HT-29 (cell line): ENCODE measurements around the gene TRIM5. TPM values are rescaled to one million over a fixed set of nuclear protein-coding genes. Genes with fewer than 3 reads are reported as not detected.
"Not testable (repeated sequence)": the region's sequence is repeated elsewhere in the genome, so short reads cannot be mapped to it uniquely, and the experiment has no call there.

Experiments used
- DNase-seq: peaks from one replicate; pipeline ENCODE4 v3.0.0-alpha.2; 2015; ENCODE audit warnings: low spot score
- total RNA-seq: library from RNA; depleted of rRNA; stranded (reverse); fragments of >200 nt; shearing (Covaris generic); gene quantifications from 2 replicates; pipeline ENCODE4 v1.2.3, GENCODE V29; 2014; rRNA removed

TRIM5 gene
- 11.0 and 16.6 TPM in 2 replicates for total RNA-seq

DNA sequence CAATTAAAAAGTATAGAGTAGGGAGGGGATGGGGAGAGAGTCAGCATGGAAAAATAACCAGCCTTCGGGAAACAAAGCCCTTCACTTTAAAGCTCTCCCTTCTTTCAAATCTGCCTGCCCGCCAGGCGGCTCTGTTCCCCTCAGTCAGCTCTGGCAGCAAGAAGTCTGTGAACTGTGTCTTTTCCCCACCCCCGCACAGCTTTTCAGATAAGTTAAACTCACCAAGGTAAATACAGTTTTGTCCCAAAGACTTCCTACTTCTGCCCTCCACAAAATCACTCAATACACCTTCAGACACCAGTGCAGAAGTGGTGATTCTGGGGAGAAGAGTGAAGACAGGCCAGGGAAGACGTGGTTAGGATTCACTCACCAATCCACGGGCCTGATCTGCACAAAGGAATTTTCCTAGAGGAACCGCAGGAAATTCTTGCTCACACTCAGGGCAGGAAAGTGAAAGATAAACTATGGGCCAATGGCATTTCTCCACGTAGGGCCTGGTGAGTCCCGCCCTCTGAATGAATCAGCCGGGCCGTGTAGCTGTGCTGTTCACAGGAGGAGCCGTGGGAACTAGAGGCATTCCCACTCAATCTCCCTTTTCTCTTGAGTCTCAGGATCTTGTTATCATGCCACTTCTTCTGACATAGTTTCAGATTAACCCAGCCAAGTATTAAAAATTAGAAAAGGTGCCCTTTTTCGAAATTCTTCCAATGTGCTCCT is at the start of gene TRIM5:
TSS of gene TRIM5 (minus strand) at position 429 of the 717 bp plus-strand sequence. CDS start 4,897 bp downstream, outside the sequence.
- DNase-seq: peak; percentile 97

DNA sequence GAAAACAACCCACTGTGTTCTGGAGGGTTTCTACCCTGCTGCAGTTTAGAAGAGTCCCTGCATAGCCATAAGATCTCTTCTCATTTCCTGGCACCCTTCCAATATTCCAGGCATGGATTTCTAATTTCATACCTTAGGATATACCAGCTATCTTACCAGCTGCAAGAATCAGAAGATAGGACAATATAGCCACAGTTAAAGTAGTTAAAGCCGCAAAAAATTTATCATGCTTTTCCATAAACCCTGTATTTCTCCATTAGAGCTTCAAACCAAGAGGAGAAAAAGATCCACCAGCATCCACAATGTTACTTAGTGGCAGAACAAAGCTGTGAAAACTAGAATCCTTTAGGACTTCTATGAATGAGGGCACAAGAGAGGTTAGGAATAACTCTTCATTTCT is 42.8 kb upstream of the TRIM5 start:
- DNase-seq: no peak

DNA sequence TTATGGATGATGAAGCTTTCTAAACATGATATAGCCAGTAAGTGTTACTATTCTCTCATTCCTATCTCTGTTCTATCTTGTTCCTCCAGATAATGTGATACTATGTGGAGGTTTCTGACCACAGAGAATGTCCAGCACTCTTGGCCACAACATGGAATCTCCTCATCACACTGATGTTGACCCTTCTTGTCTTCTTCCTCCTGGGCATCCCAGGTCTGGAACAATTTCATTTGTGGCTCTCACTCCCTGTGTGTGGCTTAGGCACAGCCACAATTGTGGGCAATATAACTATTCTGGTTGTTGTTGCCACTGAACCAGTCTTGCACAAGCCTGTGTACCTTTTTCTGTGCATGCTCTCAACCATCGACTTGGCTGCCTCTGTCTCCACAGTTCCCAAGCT is 41.5 kb upstream of the TRIM5 start:
- no peak for DNase-seq

DNA sequence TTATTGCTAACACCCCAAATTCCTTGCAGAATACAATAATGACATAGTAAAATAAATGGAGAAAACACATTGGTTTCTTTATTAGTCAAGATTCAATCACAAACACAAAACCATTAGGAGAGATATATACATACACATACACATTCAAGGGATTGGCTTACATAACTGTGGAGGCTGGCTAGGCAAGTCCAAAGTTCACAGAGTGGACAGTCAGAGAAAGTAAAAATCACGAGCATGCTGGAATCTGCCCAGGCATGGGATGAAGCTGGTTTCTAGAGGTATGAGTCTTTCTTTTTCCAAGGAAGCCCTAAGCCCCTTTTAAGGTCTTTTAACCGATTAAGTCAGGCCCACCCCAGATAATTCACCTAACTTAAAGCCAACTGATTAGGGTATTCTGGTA is 37.7 kb upstream of the TRIM5 start:
- no peak for DNase-seq

- no peak for DNase-seq
These were observed 35.0 kb upstream of the TRIM5 start for GRCh38 chr11:5719703-5720495.

- DNase-seq: not testable (repeated sequence)
These were observed 31.6 kb upstream of the TRIM5 start for GRCh38 chr11:5716518-5716917.

GRCh38 chr11:5713695-5714094 is 28.8 kb upstream of the TRIM5 start:
- no peak for DNase-seq

- DNase-seq: peak; percentile 19
These were observed 27.6 kb upstream of the TRIM5 start for GRCh38 chr11:5712507-5712906.

DNA sequence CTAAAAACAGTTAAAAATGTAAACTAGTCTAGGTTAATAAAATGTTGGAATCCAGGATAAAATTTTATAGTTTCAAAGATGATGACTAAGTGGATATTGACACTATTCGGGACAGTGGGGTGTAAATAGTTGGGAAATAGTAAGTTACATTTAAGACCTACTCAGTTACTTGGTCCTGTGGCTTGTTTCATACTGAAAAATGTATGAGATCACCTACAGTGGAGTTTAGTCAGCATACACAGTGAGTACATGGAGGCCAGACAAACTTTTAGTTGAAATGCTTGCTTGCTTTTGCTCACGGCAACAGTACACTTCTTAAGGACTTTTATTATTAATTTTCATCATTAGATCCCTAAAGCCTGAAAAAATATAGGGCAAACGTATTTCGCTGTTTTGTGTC is 20.8 kb upstream of the TRIM5 start:
- DNase-seq: no peak

GRCh38 chr11:5703741-5704536 is 19.1 kb upstream of the TRIM5 start:
- DNase-seq: no peak

GRCh38 chr11:5701055-5701577 is 16.2 kb upstream of the TRIM5 start:
- DNase-seq: no peak

DNA sequence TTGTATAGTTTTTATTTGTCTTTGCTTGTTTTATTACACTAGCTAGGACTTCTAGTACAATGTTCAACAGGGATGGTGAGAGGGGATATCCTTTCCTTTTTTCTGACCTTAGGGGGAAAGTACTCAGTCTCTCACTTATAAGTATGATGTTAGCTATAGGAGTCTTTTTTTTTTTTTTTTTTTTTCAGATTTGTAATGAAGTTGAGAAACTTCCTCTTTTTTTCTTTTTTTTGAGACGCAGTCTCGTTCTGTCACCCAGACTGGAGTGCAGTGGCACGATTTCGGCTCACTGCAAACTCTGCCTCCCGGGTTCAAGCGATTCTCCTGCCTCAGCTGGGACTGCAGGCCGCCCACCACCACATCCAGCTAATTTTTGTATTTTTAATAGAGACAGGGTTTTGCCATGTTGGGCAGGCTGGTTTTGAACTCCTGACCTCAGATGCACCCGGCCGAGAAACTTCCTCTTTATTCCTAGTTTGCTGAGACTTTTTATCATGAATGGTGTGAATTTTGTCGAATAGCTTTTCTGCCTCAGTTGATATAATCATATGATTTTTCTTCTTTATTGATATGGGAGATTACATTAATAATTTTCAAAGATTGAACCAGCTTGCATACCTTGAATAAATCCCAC is 15.7 kb upstream of the TRIM5 start:
- DNase-seq: no peak

- no peak for DNase-seq
These were observed 13.4 kb upstream of the TRIM5 start for GRCh38 chr11:5698281-5698680.

DNA sequence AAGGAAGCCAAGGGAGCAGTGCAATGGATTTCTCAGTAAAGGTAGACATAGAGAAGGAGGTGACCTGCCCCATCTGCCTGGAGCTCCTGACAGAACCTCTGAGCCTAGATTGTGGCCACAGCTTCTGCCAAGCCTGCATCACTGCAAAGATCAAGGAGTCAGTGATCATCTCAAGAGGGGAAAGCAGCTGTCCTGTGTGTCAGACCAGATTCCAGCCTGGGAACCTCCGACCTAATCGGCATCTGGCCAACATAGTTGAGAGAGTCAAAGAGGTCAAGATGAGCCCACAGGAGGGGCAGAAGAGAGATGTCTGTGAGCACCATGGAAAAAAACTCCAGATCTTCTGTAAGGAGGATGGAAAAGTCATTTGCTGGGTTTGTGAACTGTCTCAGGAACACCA is 11.3 kb upstream of the TRIM5 start:
- no peak for DNase-seq

DNA sequence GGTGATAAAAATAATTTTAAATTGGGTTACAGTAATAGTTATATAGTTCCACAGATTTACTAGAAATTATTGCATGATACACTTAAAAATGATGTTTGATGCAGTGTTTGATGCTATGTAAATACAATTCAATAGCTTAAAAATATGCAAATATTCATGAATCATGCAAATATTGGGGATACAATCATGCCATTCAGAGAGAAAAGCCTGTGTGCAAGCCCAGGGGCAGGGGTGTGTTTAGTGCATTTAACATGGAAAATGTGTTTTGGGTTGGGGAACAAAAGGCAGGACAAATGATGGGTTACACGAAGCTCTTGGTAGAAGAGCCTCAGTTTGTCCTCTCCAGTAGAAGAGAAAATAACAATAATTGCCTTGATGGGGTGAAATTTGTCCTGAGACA is 10.7 kb upstream of the TRIM5 start:
- no peak for DNase-seq

GRCh38 chr11:5694642-5695041 is 9.8 kb upstream of the TRIM5 start:
- DNase-seq: no peak

- no peak for DNase-seq
These were observed 7.1 kb upstream of the TRIM5 start for GRCh38 chr11:5691964-5692361.

GRCh38 chr11:5691238-5691963 is 6.5 kb upstream of the TRIM5 start:
- DNase-seq: not testable (repeated sequence)

- no peak for DNase-seq
These were observed 5.9 kb upstream of the TRIM5 start for GRCh38 chr11:5690736-5691135.

- no peak for DNase-seq
These were observed 5.3 kb upstream of the TRIM5 start for GRCh38 chr11:5690216-5690615.

DNA sequence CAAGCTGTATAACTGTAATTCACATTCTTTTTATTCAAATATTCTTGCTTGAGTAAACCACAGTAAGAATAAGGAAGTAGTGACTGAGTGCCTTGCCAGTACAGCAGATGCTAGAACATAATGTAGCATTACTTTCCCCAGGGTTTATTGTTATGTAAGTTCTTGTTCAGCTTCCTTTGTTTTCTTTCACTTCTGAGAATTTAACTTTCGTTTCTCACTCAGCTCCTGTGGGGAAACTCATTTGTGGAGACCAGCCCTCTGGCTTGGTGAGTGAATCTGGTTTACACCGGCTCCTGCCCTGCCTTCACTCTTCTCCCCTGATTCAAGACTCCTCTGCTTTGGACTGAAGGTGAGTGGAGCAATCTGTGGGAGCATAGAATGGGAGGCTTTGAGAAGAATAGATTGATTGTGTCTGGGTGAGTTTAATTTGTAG is 4.7 kb upstream of the TRIM5 start, which contains the start of gene TRIM22:
TSS of gene TRIM22 (plus strand) at position 240 of the 433 bp plus-strand sequence. CDS start 6,443 bp downstream, outside the sequence.
- DNase-seq: no peak
